Central memory CD4-positive, alpha-beta T cell (primary cell): ENCODE measurements around the gene BRINP3.
"Not testable (repeated sequence)": the region's sequence is repeated elsewhere in the genome, so short reads cannot be mapped to it uniquely, and the experiment has no call there.

Experiments
- DNase-seq: peaks from one replicate; pipeline ENCODE4 v3.0.0; 2022
- total RNA-seq, 3 experiments: gene quantifications; one replicate each; lab custom pipeline; 2026; lab: John Stamatoyannopoulos, UW

Gene BRINP3
- total RNA-seq = 0 reads per million in 3 experiments

GRCh38 chr1:190477762-190478148 lies at the start of gene BRINP3:
BRINP3 (minus strand) TSS chr1:190477864.
- no peak for DNase-seq

- DNase-seq = no peak
These were observed 33.9 kb upstream of the BRINP3 start for GRCh38 chr1:190511554-190511953.

GRCh38 chr1:190507357-190507756 lies 29.7 kb upstream of the BRINP3 start:
- no peak for DNase-seq

GRCh38 chr1:190504539-190504938 lies 26.9 kb upstream of the BRINP3 start:
- DNase-seq = not testable (repeated sequence)

- DNase-seq = no peak
These were observed 19.9 kb upstream of the BRINP3 start for GRCh38 chr1:190497565-190497964.

- DNase-seq = no peak
These were observed 16.8 kb upstream of the BRINP3 start for GRCh38 chr1:190494451-190494850.

- DNase-seq = no peak
These were observed 13.7 kb upstream of the BRINP3 start for GRCh38 chr1:190491404-190491803.

GRCh38 chr1:190484045-190484444 lies 6.4 kb upstream of the BRINP3 start:
- DNase-seq = no peak

GRCh38 chr1:190480231-190480630 lies 2.6 kb upstream of the BRINP3 start:
- no peak for DNase-seq

GRCh38 chr1:190479516-190479915 lies 1.9 kb upstream of the BRINP3 start:
- DNase-seq = no peak

GRCh38 chr1:190479050-190479397 lies 1.4 kb upstream of the BRINP3 start:
- no peak for DNase-seq

- no peak for DNase-seq
These were observed 735 bp upstream of the BRINP3 start for GRCh38 chr1:190478149-190479049.

GRCh38 chr1:190476806-190477205 lies 858 bp downstream of the BRINP3 start:
- no peak for DNase-seq

- no peak for DNase-seq
These were observed 1.3 kb downstream of the BRINP3 start for GRCh38 chr1:190476321-190476720.

GRCh38 chr1:190475421-190476141 lies 2.1 kb downstream of the BRINP3 start:
- DNase-seq = no peak

- no peak for DNase-seq
These were observed 2.9 kb downstream of the BRINP3 start for GRCh38 chr1:190474650-190475211.

- no peak for DNase-seq
These were observed 3.7 kb downstream of the BRINP3 start for GRCh38 chr1:190474010-190474409.

GRCh38 chr1:190472494-190472893 lies 5.2 kb downstream of the BRINP3 start:
- DNase-seq = no peak

- DNase-seq = no peak
These were observed 5.6 kb downstream of the BRINP3 start for GRCh38 chr1:190472042-190472441.

GRCh38 chr1:190464690-190465089 lies 13.0 kb downstream of the BRINP3 start:
- DNase-seq = no peak

- DNase-seq = no peak
These were observed 21.5 kb downstream of the BRINP3 start for GRCh38 chr1:190456129-190456528.

GRCh38 chr1:190455631-190456030 lies 22.0 kb downstream of the BRINP3 start:
- no peak for DNase-seq

- DNase-seq = no peak
These were observed 24.1 kb downstream of the BRINP3 start for GRCh38 chr1:190453550-190453949.
